ENCODE results near the gene SLC22A23.

The SLC22A23 gene

DNA sequence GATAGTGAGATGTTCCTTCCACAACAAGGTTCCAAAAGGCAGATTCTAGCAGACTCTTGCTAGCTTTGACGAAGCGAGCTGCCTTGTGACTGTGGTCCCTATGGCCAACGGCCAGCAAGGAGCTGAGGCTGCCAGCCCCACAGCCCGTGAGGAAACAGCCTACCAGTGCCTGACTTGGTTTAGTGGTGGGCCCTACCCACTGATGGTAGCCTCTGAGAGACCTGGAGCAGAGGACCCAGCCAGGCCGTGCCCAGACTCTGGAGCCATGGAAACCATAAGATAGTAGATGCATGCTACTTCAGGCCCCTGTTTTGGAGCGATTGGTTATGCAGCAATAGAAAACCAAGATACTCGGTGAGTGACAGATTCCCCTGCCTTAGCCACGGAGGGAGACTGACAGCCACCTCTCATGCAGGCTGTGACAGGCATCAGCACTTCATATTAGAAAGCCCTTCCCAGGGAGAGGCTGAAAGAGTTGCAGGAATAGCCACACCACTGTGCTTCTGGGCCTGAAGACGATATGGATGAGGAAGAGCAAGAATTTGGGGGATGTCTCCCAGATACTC, 178.9 kb downstream of the SLC22A23 start:
- no peak for TF ChIP-seq Cebpa-rat (IDR thresholded peaks at IDR 0.05)
- Histone ChIP-seq H4K20me1 (peaks cover 0 to 94% (median 80%) of the 10 kb centered on the region in 11 experiments; a peak in 21 of 22 replicates), H3K4me1 (no peaks in the 10 kb centered on the region), H3K27me3 (no peaks in the 10 kb centered on the region), H3K4me3 (no peak overlapping the region), H3K9ac (no peak overlapping the region), H3K9me3 (replicated peaks in 1 of 11) (no peaks in the 10 kb centered on the region), H3K36me3 (peaks cover 26 to 57% (median 35%) of the 10 kb centered on the region in 11 experiments), H3K4me2 (no peak overlapping the region), H3K27ac (no peak overlapping the region)

DNA sequence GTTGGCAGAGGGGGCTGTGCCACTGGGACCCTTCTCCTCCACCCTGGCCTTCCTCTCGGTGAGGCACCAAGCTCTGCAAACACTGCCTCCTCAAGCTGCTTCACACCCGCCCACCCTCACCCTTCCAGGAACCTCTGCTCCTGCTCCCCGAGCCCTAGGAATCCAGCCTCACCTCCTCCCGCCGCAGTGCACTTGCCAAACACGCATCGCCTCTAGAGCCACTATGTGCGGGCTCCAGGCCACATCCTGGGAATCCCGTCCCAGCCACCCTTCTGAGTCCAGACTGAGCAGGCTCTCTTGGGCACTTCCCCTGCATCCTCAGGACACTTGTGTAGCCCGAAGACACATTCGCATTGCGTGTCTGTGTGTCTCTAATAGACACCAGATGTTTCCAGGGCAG, 179.6 kb downstream of the SLC22A23 start:
- Histone ChIP-seq H3K27me3 (no peaks in the 10 kb centered on the region), H4K20me1 (peaks cover 0 to 94% (median 86%) of the 10 kb centered on the region in 11 experiments; a peak in 21 of 22 replicates), H3K4me3 (no peak overlapping the region), H3K27ac (no peak overlapping the region), H3K36me3 (peaks cover 26 to 57% (median 35%) of the 10 kb centered on the region in 11 experiments), H3K9me3 (replicated peaks in 1 of 11) (no peaks in the 10 kb centered on the region), H3K4me2 (no peak overlapping the region), H3K4me1 (no peaks in the 10 kb centered on the region), H3K9ac (no peak overlapping the region)
- TF ChIP-seq Cebpa-rat (IDR thresholded peaks at IDR 0.05): no peak

DNA sequence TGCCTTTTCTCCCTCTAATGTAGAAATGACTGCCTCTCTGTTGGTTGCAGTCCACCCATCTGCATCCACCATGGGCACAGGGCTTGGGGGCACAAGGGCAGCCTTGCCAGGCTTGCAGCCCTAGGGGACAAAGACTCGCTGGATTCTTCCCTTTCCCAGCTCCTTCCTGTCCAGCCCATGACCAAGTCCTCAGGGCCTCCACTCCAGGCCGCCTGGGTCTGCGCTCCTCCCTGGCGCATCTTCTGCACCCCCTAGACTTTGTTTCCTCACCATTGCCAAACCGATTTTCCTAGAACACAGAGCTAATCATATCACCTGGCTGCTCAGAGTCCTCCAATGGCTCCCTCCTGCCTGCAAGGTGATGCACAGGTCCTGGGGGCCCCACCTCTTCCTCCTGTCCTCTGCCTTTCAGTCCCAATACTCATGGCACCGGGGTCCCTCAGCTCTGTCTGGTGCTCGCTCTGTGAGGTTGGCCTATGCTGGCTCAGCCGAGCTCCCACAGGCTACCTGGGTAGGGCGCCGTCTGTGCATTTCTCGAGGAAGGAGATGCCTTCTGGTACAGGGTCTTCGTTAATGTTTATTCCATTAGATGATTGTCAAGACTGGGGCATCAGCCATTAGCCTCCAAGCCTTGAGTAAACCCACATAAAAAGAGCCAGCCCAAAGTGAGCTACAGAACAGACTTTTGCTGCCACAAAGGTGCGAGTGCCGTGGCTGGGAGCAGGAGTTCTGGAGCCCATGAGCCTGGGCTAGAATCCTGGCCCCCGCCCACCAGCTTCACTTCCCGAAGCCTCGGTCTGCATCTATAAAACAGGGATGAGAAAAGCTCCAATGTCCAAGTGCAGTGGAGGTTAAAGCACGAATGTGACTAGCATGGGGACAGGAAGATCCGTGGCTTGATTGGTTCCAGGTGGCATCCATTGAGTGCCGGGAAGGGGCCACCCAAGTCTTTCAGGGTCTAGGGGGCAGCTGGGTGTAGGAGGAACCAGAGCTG, 180.4 kb downstream of the SLC22A23 start:
- H3K4me3 ChIP-seq: no peak overlapping the region
- no peak overlapping the region for H3K27ac ChIP-seq
- TF ChIP-seq Cebpa-rat (IDR thresholded peaks at IDR 0.05): no peak

GRCh38 chr6:3273707-3274521, 182.9 kb downstream of the SLC22A23 start:
- no peak overlapping the region for H3K4me2 ChIP-seq

More for the DNA sequence above, 180.4 kb downstream of the SLC22A23 start:
- Histone ChIP-seq H3K27me3 (no peaks in the 10 kb centered on the region), H4K20me1 (peaks cover 0 to 94% (median 86%) of the 10 kb centered on the region in 11 experiments; a peak in 21 of 22 replicates), H3K36me3 (peaks cover 26 to 58% (median 37%) of the 10 kb centered on the region in 11 experiments), H3K4me1 (no peaks in the 10 kb centered on the region), H3K9me3 (replicated peaks in 1 of 11) (no peaks in the 10 kb centered on the region), H3K4me2 (no peak overlapping the region), H3K9ac (no peak overlapping the region)

GRCh38 chr6:3272911-3273547, 183.8 kb downstream of the SLC22A23 start:
- Histone ChIP-seq H3K4me3 (no peak overlapping the region), H3K27me3 (no peaks in the 10 kb centered on the region), H4K20me1 (peaks cover 13 to 100% (median 95%) of the 10 kb centered on the region in 11 experiments; a peak in 21 of 22 replicates), H3K4me2 (no peak overlapping the region), H3K27ac (no peak overlapping the region), H3K36me3 (peaks cover 55 to 82% (median 65%) of the 10 kb centered on the region in 11 experiments), H3K9ac (peak overlapping the region in 1 of 11 experiments; percentile 1; a peak in 1 of 22 replicates), H3K4me1 (no peaks in the 10 kb centered on the region), H3K9me3 (replicated peaks in 1 of 11) (no peaks in the 10 kb centered on the region)
- TF ChIP-seq Cebpa-rat (IDR thresholded peaks at IDR 0.05): no peak

More at GRCh38 chr6:3273707-3274521, 182.9 kb downstream of the SLC22A23 start:
- Histone ChIP-seq H3K4me1 (no peaks in the 10 kb centered on the region), H3K36me3 (peaks cover 46 to 75% (median 56%) of the 10 kb centered on the region in 11 experiments), H3K9ac (no peak overlapping the region), H3K27me3 (no peaks in the 10 kb centered on the region), H3K4me3 (no peak overlapping the region), H3K9me3 (replicated peaks in 1 of 11) (no peaks in the 10 kb centered on the region), H3K27ac (no peak overlapping the region), H4K20me1 (peaks cover 9 to 100% (median 95%) of the 10 kb centered on the region in 11 experiments; a peak in 21 of 22 replicates)
- TF ChIP-seq Cebpa-rat (IDR thresholded peaks at IDR 0.05): no peak

GRCh38 chr6:3271756-3272155, 185.1 kb downstream of the SLC22A23 start:
- no peak overlapping the region for H3K4me3 ChIP-seq
- H3K9me3 ChIP-seq (replicated peaks in 1 of 11): no peaks in the 10 kb centered on the region
- TF ChIP-seq Cebpa-rat (IDR thresholded peaks at IDR 0.05): no peak
- peaks cover 13 to 100% (median 92%) of the 10 kb centered on the region in 11 experiments; a peak in 21 of 22 replicates for H4K20me1 ChIP-seq
- H3K4me2 ChIP-seq: no peak overlapping the region
- H3K36me3 ChIP-seq: peaks cover 63 to 89% (median 72%) of the 10 kb centered on the region in 11 experiments
- no peaks in the 10 kb centered on the region for H3K4me1 ChIP-seq
- no peak overlapping the region for H3K9ac ChIP-seq
- H3K27ac ChIP-seq: no peak overlapping the region
- H3K27me3 ChIP-seq: no peaks in the 10 kb centered on the region

- Histone ChIP-seq H3K4me2 (no peak overlapping the region), H4K20me1 (peaks cover 13 to 99% (median 92%) of the 10 kb centered on the region in 11 experiments; a peak in 21 of 22 replicates), H3K36me3 (peaks cover 63 to 91% (median 81%) of the 10 kb centered on the region in 11 experiments), H3K27ac (no peak overlapping the region), H3K4me1 (no peaks in the 10 kb centered on the region), H3K4me3 (no peak overlapping the region), H3K27me3 (no peaks in the 10 kb centered on the region), H3K9ac (no peak overlapping the region), H3K9me3 (replicated peaks in 1 of 11) (no peaks in the 10 kb centered on the region)
- TF ChIP-seq Cebpa-rat (IDR thresholded peaks at IDR 0.05): no peak
These were observed 186.6 kb downstream of the SLC22A23 start for GRCh38 chr6:3270258-3270657.

DNA sequence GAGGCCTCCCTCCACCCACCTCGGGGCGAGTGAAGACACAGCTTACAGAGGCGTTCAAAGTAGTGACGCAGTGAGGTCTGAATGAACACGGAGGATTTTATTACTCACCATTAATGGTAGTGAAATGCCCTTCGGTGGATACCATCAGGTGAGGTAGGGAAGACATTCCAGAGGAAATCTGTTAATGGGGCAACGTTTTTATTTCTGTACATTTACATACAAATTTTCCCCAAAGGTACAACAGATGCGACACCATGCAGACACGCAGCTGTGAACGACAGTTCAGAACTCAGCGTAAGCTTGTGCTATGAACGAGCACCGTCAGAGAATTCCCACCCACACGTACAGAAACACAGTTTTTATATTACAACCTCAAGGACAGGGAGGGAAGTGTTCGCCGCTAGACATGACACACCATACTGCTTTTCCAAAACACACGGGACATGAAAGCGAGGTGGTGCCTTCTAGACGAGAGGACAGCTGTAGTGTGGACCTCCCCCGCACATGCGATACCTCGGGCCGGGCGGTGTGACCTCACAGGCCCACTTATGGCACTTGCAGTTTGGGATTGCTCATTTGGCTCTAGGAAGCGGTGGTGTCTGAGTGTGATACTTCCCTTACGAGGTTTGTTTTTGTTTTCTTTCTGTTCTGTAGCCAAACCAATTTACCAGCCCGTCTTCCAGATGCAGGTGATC, 187.4 kb downstream of the SLC22A23 start:
- H3K36me3 ChIP-seq: peaks cover 68 to 96% (median 88%) of the 10 kb centered on the region in 11 experiments
- H3K4me1 ChIP-seq: no peaks in the 10 kb centered on the region
- H3K27ac ChIP-seq: no peak overlapping the region
- peaks cover 13 to 99% (median 97%) of the 10 kb centered on the region in 11 experiments; a peak in 21 of 22 replicates for H4K20me1 ChIP-seq
- no peak overlapping the region for H3K4me3 ChIP-seq
- no peaks in the 10 kb centered on the region for H3K27me3 ChIP-seq
- TF ChIP-seq Cebpa-rat (IDR thresholded peaks at IDR 0.05): no peak
- peak overlapping the region in 1 of 11 experiments; percentile 44; a peak in 2 of 22 replicates for H3K9ac ChIP-seq
- H3K9me3 ChIP-seq (replicated peaks in 1 of 11): no peaks in the 10 kb centered on the region
- no peak overlapping the region for H3K4me2 ChIP-seq

Data from BLaER1 treated with 17β-estradiol and CSF1 and Interleukin-3, amounts not matched to agents 10 nM and 100 nM (cell line).